Mesenchymal stem cell (in vitro differentiated cells and primary cell): ENCODE data around the gene AARSD1.
"Not testable (repeated sequence)": the region's sequence is repeated elsewhere in the genome, so short reads cannot be mapped to it uniquely, and the experiment has no call there.

Source experiments
- DNase-seq: peaks from one replicate; pipeline ENCODE4 v3.0.0-alpha.2; 2013
- H2AFZ ChIP-seq: one replicate; pipeline ENCODE4 v1.6.1; 2013; ENCODE audit warnings: low read depth, mild to moderate bottlenecking, control low read depth, inconsistent platforms, low read length, moderate library complexity
- H2AK5ac ChIP-seq: 2 replicates; pipeline ENCODE4 v1.6.1; 2013; ENCODE audit warnings: low read length, moderate library complexity, mild to moderate bottlenecking, inconsistent platforms; ENCODE audit not compliant: severe bottlenecking
- H2BK120ac ChIP-seq: one replicate; pipeline ENCODE4 v1.6.1; 2013; ENCODE audit warnings: low read depth, mild to moderate bottlenecking, inconsistent platforms, low read length, moderate library complexity
- H2BK12ac ChIP-seq, 2 experiments: one replicate each; pipeline ENCODE4 v1.6.1; 2013; ENCODE audit warnings: inconsistent platforms in 2 of 2, low read length in 2 of 2, mild to moderate bottlenecking in 2 of 2, moderate library complexity in 2 of 2, control low read depth in 1 of 2
- H2BK15ac ChIP-seq: one replicate; pipeline ENCODE4 v1.6.1; 2013; ENCODE audit warnings: mild to moderate bottlenecking, low read depth, inconsistent platforms; ENCODE audit not compliant: poor library complexity, severe bottlenecking
- H2BK5ac ChIP-seq: 2 replicates; pipeline ENCODE4 v1.6.1; 2013; ENCODE audit warnings: low read depth, mild to moderate bottlenecking, low read length, control low read depth, inconsistent platforms; ENCODE audit not compliant: poor library complexity, severe bottlenecking
- H3K14ac ChIP-seq, 2 experiments: one replicate each; pipeline ENCODE4 v1.6.1; 2013; ENCODE audit warnings: inconsistent platforms in 2 of 2, low read length in 2 of 2, control low read depth in 1 of 2, mild to moderate bottlenecking in 1 of 2, moderate library complexity in 1 of 2
- H3K18ac ChIP-seq, 2 experiments: one replicate each; pipeline ENCODE4 v1.6.1; 2013; ENCODE audit warnings: inconsistent platforms in 2 of 2, low read length in 2 of 2, control low read depth in 1 of 2, low read depth in 1 of 2, mild to moderate bottlenecking in 1 of 2
- H3K23ac ChIP-seq, 2 experiments: one replicate each; pipeline ENCODE4 v1.6.1; 2013; ENCODE audit warnings: inconsistent platforms in 2 of 2, low read length in 2 of 2, mild to moderate bottlenecking in 2 of 2, moderate library complexity in 2 of 2, control low read depth in 1 of 2
- H3K27ac ChIP-seq: 2 replicates; pipeline ENCODE4 v1.5.1; 2013; ENCODE audit warnings: mild to moderate bottlenecking, moderate library complexity, low read length, control low read depth, inconsistent platforms; ENCODE audit not compliant: poor library complexity, severe bottlenecking
- H3K27me3 ChIP-seq, 2 experiments: 2 replicates each; pipeline versions ENCODE4 v1.6.1 to v1.7.0; 2013; ENCODE audit warnings: low read length in 2 of 2, mild to moderate bottlenecking in 2 of 2, moderate library complexity in 2 of 2, control low read depth in 1 of 2, inconsistent platforms in 1 of 2; ENCODE audit not compliant: control insufficient read depth in 1 of 2, insufficient read depth in 1 of 2
- H3K36me3 ChIP-seq, 2 experiments: 2 replicates each; pipeline versions ENCODE4 v1.6.1 to v1.7.0; 2013; ENCODE audit warnings: low read length in 2 of 2, control low read depth in 1 of 2, inconsistent platforms in 1 of 2, low read depth in 1 of 2, mild to moderate bottlenecking in 1 of 2; ENCODE audit not compliant: insufficient read depth in 2 of 2, control insufficient read depth in 1 of 2
- H3K4ac ChIP-seq, 2 experiments: one replicate each; pipeline ENCODE4 v1.6.1; 2013; ENCODE audit warnings: inconsistent platforms in 2 of 2, low read length in 2 of 2, mild to moderate bottlenecking in 2 of 2, moderate library complexity in 2 of 2, control low read depth in 1 of 2, low read depth in 1 of 2
- H3K4me1 ChIP-seq: 2 replicates; pipeline ENCODE4 v1.6.1; 2013; ENCODE audit warnings: low read depth, low read length, control low read depth; ENCODE audit not compliant: control insufficient read depth, insufficient read depth
- H3K4me2 ChIP-seq: 2 replicates; pipeline ENCODE4 v1.6.1; 2013; ENCODE audit warnings: low read length, mild to moderate bottlenecking, inconsistent platforms; ENCODE audit not compliant: poor library complexity, severe bottlenecking
- H3K4me3 ChIP-seq, 2 experiments: 2 replicates each; pipeline versions ENCODE4 v1.5.1 to v1.7.0; 2013; ENCODE audit warnings: low read length in 2 of 2, mild to moderate bottlenecking in 2 of 2, control low read depth in 1 of 2, low read depth in 1 of 2; ENCODE audit not compliant: insufficient read depth in 1 of 2
- H3K79me1 ChIP-seq: replicated peaks from 2 replicates; pipeline ENCODE4 v1.6.1; 2013; ENCODE audit warnings: mild to moderate bottlenecking, control low read depth, low read length, inconsistent platforms; ENCODE audit not compliant: poor library complexity, severe bottlenecking
- H3K9ac ChIP-seq: 2 replicates; pipeline ENCODE4 v1.7.0; 2013; ENCODE audit warnings: mild to moderate bottlenecking, low read length, moderate library complexity
- H3K9me3 ChIP-seq: 2 replicates; pipeline ENCODE4 v1.7.0; 2013; ENCODE audit warnings: mild to moderate bottlenecking, low read length; ENCODE audit not compliant: control insufficient read depth
- H4K8ac ChIP-seq: one replicate; pipeline ENCODE4 v1.6.1; 2013; ENCODE audit warnings: inconsistent platforms, mild to moderate bottlenecking, low read length, moderate library complexity
- H4K91ac ChIP-seq: one replicate; pipeline ENCODE4 v1.6.1; 2013; ENCODE audit warnings: mild to moderate bottlenecking, low read length, inconsistent platforms
- WGBS: methylation state at CpG from one replicate; pipeline ENCODE4 v1.1.7; 2013; ENCODE audit warnings: mixed read lengths; 5-methylcytosine and 5-hydroxymethylcytosine counted together

AARSD1 gene

DNA sequence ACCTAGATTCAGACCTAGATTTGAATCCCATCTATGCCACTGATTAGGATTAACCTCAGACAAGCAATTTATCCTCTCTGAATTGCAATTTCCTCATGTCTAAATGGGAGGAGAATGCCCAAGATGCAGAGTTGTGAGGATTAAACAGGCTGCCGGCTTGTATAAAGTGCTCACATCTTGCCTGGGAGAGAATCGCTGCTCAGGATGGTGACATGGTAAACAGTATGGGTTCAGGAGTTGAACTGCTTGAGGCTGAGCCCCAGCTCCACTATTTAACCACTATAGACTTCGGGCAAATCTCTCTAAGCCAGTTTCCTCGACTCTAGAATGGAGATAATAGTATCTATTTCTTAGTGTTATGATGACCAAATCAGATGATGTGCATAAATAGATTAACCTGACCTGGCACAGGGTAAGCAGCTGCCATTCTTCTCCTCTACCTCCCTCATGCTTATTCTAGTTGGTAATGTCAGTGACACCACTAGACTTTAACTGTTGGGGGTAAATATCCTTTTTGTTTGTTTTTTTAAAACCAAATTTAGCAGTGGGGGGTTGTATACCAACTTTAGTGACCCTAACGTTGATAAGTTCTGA, 33.2 kb upstream of the AARSD1 start:
- no peak for DNase-seq
- H3K79me1 ChIP-seq: no peaks in the 10 kb centered on the region
- H3K27ac ChIP-seq: peak overlapping the region; percentile 22
- H3K9me3 ChIP-seq: no peaks in the 10 kb centered on the region
- no peak overlapping the region for H2BK12ac ChIP-seq
- H3K4ac ChIP-seq: no peak overlapping the region
- H3K4me3 ChIP-seq: peak overlapping the region in 1 of 2 experiments; percentile 66
- peak overlapping the region; percentile 87 for H3K9ac ChIP-seq
- H3K4me1 ChIP-seq: peaks cover 8% of the 10 kb centered on the region
- H2BK5ac ChIP-seq: no peak overlapping the region
- WGBS: 50% methylated on average over 3 of the region's 5 CpGs
- no peak overlapping the region for H4K91ac ChIP-seq
- H2BK15ac ChIP-seq: no peak overlapping the region
- H3K14ac ChIP-seq: no peak overlapping the region
- peak overlapping the region; percentile 42 for H3K4me2 ChIP-seq
- peak overlapping the region; percentile 4 for H2AK5ac ChIP-seq
- peak overlapping the region; percentile 52 for H4K8ac ChIP-seq
- no peak overlapping the region for H2BK120ac ChIP-seq
- peak overlapping the region in 1 of 2 experiments; percentile 55 for H3K18ac ChIP-seq
- H2AFZ ChIP-seq: no peak overlapping the region
- peaks cover 26 to 54% of the 10 kb centered on the region in 2 experiments for H3K36me3 ChIP-seq
- H3K23ac ChIP-seq: no peak overlapping the region
- no peaks in the 10 kb centered on the region for H3K27me3 ChIP-seq

GRCh38 chr17:42993913-42994312, 29.7 kb upstream of the AARSD1 start:
- 96% methylated on average over 5 of the region's 10 CpGs for WGBS
- H2AFZ ChIP-seq, H3K4me2 ChIP-seq, H2AK5ac ChIP-seq, H3K18ac ChIP-seq, H3K9me3 ChIP-seq, H3K4me3 ChIP-seq, H3K4me1 ChIP-seq, H3K27ac ChIP-seq, H4K8ac ChIP-seq, H2BK15ac ChIP-seq, H2BK12ac ChIP-seq, H3K23ac ChIP-seq, H3K9ac ChIP-seq, H3K79me1 ChIP-seq, H2BK120ac ChIP-seq, H3K14ac ChIP-seq, H3K4ac ChIP-seq, H3K27me3 ChIP-seq, H2BK5ac ChIP-seq, DNase-seq, H4K91ac ChIP-seq: not testable (repeated sequence)
- peaks cover 35 to 53% of the 10 kb centered on the region in 2 experiments for H3K36me3 ChIP-seq

DNA sequence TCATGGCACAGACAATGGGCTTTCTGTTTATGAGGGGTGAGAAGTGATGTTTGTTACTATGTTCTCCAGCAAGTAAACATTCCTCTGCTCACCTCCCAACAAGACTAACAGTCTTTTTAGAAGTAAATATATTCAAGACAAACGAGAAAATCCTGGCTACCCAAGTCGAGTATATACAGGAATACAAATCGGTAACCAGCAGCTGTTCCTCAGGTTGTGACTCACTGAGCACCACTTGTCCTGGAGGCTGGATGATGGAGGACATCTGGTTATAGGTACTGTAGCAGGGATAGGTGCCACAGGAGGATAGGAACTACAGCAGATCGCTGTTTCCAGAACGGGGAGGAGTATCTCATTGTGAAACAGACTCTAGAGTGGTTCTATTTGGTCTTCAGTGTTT, 28.6 kb upstream of the AARSD1 start:
- H2AFZ ChIP-seq: no peak overlapping the region
- H2BK12ac ChIP-seq: no peak overlapping the region
- H4K8ac ChIP-seq: no peak overlapping the region
- no peak overlapping the region for H3K4me3 ChIP-seq
- no peak overlapping the region for H3K23ac ChIP-seq
- no peak overlapping the region for H2BK15ac ChIP-seq
- no peak overlapping the region for H3K9ac ChIP-seq
- H2BK5ac ChIP-seq: no peak overlapping the region
- H2BK120ac ChIP-seq: no peak overlapping the region
- H3K4me2 ChIP-seq: no peak overlapping the region
- no peak overlapping the region for H3K18ac ChIP-seq
- peak; percentile 50 for DNase-seq
- no peak overlapping the region for H2AK5ac ChIP-seq
- no peaks in the 10 kb centered on the region for H3K27me3 ChIP-seq
- H3K36me3 ChIP-seq: peaks cover 39 to 63% of the 10 kb centered on the region in 2 experiments
- no peak overlapping the region for H3K4ac ChIP-seq
- peaks cover 3% of the 10 kb centered on the region for H3K4me1 ChIP-seq
- no peak overlapping the region for H3K27ac ChIP-seq
- no peak overlapping the region for H3K14ac ChIP-seq
- H4K91ac ChIP-seq: no peak overlapping the region
- 80% methylated on average over 5 of the region's 5 CpGs for WGBS
- no peaks in the 10 kb centered on the region for H3K9me3 ChIP-seq
- peaks cover 7% of the 10 kb centered on the region for H3K79me1 ChIP-seq

DNA sequence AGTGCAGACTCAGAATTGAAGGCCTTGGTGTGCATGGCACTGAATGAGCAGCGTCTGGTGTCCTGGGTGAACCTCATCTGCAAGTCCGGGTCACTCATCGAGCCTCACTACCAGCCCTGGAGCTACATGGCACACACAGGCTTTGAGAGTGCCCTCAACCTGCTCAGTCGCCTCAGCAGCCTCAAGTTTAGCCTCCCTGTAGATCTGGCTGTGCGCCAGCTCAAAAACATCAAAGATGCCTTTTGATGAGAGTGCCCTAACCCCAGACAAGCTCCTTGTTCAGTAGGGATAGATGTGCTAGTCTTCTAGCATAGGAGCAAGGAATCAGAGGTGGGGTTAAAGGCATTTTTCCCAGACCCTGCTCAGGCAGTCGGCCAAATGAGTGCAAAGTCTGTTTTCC, 27.2 kb upstream of the AARSD1 start:
- no peak overlapping the region for H4K91ac ChIP-seq
- no peak overlapping the region for H3K4ac ChIP-seq
- no peak overlapping the region for H2AFZ ChIP-seq
- H3K9me3 ChIP-seq: no peaks in the 10 kb centered on the region
- no peak for DNase-seq
- no peak overlapping the region for H3K9ac ChIP-seq
- H3K23ac ChIP-seq: no peak overlapping the region
- H3K27ac ChIP-seq: no peak overlapping the region
- no peaks in the 10 kb centered on the region for H3K27me3 ChIP-seq
- no peak overlapping the region for H3K14ac ChIP-seq
- peaks cover 14% of the 10 kb centered on the region for H3K79me1 ChIP-seq
- peaks cover 46 to 74% of the 10 kb centered on the region in 2 experiments for H3K36me3 ChIP-seq
- no peak overlapping the region for H3K18ac ChIP-seq
- H2BK15ac ChIP-seq: no peak overlapping the region
- H3K4me2 ChIP-seq: no peak overlapping the region
- no peak overlapping the region for H3K4me3 ChIP-seq
- no peak overlapping the region for H2BK120ac ChIP-seq
- H2AK5ac ChIP-seq: no peak overlapping the region
- H3K4me1 ChIP-seq: peaks cover 2% of the 10 kb centered on the region
- no peak overlapping the region for H4K8ac ChIP-seq
- no peak overlapping the region for H2BK12ac ChIP-seq
- no peak overlapping the region for H2BK5ac ChIP-seq
- 99% methylated on average over 6 of the region's 6 CpGs for WGBS
